ENCODE measurements around the gene STPG2.

DNA sequence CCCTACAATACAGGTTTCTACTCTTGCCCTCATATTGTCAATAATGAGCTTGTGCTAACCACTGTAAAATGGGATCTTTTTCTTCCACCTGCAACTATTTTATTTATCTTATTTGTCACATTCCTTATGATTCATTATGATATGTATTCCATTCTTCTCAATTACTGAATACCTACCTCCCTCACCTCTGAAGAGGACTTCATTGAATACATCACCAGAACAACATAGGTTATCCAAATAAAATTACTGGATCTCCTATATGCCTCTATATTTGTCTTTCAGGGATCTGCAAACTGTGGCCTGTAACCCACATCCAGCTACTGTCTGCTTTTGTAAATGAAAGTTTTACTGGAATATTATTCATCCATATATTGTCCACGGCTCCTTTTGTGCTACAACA lies 41.3 kb downstream of the STPG2 start:
- TF ChIP-seq, protein P1, sequence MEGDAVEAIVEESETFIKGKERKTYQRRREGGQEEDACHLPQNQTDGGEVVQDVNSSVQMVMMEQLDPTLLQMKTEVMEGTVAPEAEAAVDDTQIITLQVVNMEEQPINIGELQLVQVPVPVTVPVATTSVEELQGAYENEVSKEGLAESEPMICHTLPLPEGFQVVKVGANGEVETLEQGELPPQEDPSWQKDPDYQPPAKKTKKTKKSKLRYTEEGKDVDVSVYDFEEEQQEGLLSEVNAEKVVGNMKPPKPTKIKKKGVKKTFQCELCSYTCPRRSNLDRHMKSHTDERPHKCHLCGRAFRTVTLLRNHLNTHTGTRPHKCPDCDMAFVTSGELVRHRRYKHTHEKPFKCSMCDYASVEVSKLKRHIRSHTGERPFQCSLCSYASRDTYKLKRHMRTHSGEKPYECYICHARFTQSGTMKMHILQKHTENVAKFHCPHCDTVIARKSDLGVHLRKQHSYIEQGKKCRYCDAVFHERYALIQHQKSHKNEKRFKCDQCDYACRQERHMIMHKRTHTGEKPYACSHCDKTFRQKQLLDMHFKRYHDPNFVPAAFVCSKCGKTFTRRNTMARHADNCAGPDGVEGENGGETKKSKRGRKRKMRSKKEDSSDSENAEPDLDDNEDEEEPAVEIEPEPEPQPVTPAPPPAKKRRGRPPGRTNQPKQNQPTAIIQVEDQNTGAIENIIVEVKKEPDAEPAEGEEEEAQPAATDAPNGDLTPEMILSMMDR (IDR thresholded peaks at IDR 0.05), result no peak
- no peak for TF ChIP-seq TCF7L2 (IDR thresholded peaks at IDR 0.05; ENCODE audit: low read depth, low read length)

All from Panc1 (cell line).